ENCODE measurements around the gene COX4I2.

The COX4I2 gene

DNA sequence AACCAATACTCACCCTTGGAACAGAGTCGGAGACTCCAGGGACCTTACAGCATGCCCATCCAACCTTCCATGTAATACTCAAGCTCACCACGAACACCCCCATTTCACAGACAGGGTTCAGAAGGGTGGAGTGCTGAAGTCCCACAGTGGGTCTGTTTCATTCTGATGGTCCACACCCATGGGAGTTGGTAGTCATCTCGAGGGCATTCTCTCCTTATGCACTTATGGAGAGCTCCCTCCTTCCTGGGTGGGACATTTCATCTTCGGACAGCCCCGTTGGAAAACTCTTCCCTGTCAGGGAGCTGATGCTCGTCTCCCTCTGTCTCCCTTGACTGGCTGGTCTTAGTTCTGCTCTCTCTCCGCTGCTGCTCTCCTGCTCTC, 38.9 kb downstream of the COX4I2 start:
- no peaks in the 10 kb centered on the region for H3K9me3 ChIP-seq (ENCODE audit: severe bottlenecking)
- DNase-seq: no peak
- no peaks in the 10 kb centered on the region for H3K27me3 ChIP-seq (ENCODE audit: insufficient read depth, low read depth, severe bottlenecking)
- H3K36me3 ChIP-seq: peaks cover 86% of the 10 kb centered on the region
- peak overlapping the region; percentile 66 for H3K27ac ChIP-seq
- no peak overlapping the region for H3K4me3 ChIP-seq (ENCODE audit: low read depth, low read length)
- TF ChIP-seq, protein P1, sequence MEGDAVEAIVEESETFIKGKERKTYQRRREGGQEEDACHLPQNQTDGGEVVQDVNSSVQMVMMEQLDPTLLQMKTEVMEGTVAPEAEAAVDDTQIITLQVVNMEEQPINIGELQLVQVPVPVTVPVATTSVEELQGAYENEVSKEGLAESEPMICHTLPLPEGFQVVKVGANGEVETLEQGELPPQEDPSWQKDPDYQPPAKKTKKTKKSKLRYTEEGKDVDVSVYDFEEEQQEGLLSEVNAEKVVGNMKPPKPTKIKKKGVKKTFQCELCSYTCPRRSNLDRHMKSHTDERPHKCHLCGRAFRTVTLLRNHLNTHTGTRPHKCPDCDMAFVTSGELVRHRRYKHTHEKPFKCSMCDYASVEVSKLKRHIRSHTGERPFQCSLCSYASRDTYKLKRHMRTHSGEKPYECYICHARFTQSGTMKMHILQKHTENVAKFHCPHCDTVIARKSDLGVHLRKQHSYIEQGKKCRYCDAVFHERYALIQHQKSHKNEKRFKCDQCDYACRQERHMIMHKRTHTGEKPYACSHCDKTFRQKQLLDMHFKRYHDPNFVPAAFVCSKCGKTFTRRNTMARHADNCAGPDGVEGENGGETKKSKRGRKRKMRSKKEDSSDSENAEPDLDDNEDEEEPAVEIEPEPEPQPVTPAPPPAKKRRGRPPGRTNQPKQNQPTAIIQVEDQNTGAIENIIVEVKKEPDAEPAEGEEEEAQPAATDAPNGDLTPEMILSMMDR (IDR thresholded peaks at IDR 0.05; ENCODE audit: low read depth, low read length): no peak

DNA sequence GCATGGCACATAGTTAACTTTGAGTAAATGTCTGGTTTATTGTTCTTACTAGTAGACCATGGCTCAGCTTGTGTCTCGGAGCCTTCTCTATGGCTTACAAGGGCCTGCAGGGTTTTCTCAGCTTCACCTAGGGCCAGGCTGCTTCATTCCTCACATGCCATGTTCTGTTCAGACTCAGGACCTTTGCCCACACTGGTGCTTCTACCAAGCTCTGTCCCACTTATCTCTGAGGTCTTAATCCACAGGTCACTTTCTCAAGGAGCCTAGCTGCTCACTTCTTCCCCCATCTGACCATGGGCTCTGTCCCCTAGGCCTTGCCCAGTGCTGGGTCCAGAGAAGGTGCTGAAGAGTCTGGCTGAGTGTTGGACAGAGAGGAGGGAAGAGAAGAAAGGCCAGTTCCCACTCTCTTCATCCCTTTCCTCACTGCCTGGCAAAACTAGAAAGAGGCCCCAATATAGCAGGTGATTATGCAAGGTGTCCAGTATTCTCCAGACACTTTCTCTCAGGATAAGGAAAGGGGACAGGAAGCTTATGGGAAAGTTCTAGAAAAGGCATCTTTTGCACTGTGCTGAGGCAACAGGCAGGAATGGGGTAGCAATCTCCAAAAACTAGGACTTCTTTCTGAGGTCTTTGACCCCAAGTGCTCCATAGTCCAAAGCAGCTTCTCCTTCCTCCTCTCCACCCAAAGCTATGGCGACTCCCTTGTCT, 40.0 kb downstream of the COX4I2 start:
- peaks cover 90% of the 10 kb centered on the region for H3K36me3 ChIP-seq
- H3K27me3 ChIP-seq (ENCODE audit: insufficient read depth, low read depth, severe bottlenecking): no peaks in the 10 kb centered on the region
- TF ChIP-seq, protein P1 (IDR thresholded peaks at IDR 0.05; ENCODE audit: low read depth, low read length): no peak
- DNase-seq: no peak
- peak overlapping the region; percentile 66 for H3K27ac ChIP-seq
- no peak overlapping the region for H3K4me3 ChIP-seq (ENCODE audit: low read depth, low read length)
- H3K9me3 ChIP-seq (ENCODE audit: severe bottlenecking): no peaks in the 10 kb centered on the region

DNA sequence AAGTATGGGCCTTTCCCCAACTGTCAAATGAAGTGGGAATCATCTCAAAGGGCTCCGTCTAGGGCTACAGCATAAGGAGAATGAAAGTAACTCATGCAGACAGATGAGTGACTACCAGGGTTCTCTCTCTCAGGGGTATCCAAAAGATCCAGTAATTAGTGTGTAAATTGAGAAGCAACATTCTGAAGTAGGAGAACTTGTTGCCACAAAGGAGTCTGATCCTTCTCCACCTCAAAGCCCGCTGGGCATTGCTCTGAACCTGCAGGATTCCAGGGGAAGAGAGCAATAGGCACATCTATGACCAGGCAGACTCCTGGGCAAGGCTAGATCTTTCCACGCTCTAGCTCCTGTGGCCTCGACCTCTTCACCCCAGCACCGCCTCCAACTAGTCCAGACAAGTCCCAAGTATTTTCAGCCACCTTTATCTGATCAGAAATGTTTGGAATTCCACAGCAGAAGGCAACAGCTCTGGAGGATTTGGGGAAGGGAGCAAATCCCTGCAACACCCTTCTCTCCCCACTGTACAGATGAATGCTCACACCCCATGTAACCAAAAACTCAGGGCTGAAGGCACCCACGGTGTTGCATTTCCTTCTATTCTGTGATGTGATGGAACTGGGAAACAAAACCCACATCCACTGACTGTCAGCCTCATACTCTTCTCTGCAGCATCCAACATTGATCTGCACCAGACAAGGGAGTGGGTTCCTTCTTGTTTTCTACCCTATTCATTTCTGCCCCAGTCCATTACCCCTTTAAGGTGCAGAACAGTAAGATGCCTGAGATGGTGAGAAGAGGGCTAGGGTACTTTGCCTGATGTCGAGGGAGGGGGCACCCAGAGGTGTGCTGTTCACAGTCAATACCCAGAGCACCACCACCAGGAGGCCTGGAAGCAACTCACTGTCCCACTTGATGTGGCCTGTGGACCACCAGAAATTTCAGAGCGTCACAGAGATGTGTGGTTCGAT, 41.0 kb downstream of the COX4I2 start:
- Histone ChIP-seq H3K36me3 (peaks cover 89% of the 10 kb centered on the region), H3K27me3 (ENCODE audit: insufficient read depth, low read depth, severe bottlenecking) (no peaks in the 10 kb centered on the region), H3K9me3 (ENCODE audit: severe bottlenecking) (no peaks in the 10 kb centered on the region), H3K27ac (peak overlapping the region; percentile 66), H3K4me3 (ENCODE audit: low read depth, low read length) (no peak overlapping the region)
- TF ChIP-seq, protein P1 (IDR thresholded peaks at IDR 0.05; ENCODE audit: low read depth, low read length): no peak
- peak; percentile 28 for DNase-seq

DNA sequence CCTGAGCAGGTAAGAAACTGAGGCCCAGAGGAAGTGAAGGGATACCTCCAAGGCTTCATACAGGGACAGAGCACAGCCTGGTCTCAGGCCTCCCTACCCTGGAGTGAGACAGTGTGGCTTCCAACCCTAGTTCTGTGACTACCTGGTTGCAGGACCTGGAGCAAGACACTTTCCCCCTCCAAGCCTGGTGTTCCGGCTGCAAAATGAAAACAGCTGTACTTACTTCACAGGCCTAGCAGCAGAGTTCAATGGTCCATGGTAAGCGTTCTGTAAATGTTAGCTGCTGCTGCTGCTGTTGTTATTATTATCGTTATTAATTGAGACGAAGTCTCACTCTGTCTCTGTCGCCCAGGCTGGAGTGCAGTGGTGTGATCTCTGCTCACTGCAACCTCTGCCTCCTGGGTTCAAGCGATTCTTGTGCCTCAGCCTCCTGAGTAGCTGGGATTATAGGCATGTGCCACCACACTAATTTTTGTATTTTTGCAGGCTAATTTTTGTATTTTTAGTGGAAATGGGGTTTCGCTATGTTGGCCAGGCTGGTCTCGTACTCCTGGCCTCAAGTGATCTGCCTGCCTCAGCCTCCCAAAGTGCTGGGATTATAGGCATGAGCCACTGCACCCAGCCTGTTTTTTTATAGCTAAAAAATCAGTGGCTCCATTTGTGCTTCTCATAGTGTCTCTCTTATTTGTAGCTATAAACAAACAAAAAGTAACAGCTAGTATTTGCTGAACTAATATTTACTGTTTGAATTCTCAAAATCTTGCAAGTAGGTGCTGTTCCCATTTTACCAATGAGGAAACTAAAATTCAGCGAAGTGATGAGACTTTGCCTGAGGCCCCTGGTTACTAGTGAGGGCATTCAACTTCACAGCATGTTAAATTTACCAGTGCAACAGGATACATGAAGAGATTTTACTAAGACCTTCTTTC, 41.9 kb downstream of the COX4I2 start:
- no peak for DNase-seq
- Histone ChIP-seq H3K9me3 (ENCODE audit: severe bottlenecking) (no peaks in the 10 kb centered on the region), H3K4me3 (ENCODE audit: low read depth, low read length) (no peak overlapping the region), H3K27me3 (ENCODE audit: insufficient read depth, low read depth, severe bottlenecking) (no peaks in the 10 kb centered on the region), H3K27ac (peak overlapping the region; percentile 66), H3K36me3 (peaks cover 90% of the 10 kb centered on the region)
- TF ChIP-seq, protein P1 (IDR thresholded peaks at IDR 0.05; ENCODE audit: low read depth, low read length): no peak

DNA sequence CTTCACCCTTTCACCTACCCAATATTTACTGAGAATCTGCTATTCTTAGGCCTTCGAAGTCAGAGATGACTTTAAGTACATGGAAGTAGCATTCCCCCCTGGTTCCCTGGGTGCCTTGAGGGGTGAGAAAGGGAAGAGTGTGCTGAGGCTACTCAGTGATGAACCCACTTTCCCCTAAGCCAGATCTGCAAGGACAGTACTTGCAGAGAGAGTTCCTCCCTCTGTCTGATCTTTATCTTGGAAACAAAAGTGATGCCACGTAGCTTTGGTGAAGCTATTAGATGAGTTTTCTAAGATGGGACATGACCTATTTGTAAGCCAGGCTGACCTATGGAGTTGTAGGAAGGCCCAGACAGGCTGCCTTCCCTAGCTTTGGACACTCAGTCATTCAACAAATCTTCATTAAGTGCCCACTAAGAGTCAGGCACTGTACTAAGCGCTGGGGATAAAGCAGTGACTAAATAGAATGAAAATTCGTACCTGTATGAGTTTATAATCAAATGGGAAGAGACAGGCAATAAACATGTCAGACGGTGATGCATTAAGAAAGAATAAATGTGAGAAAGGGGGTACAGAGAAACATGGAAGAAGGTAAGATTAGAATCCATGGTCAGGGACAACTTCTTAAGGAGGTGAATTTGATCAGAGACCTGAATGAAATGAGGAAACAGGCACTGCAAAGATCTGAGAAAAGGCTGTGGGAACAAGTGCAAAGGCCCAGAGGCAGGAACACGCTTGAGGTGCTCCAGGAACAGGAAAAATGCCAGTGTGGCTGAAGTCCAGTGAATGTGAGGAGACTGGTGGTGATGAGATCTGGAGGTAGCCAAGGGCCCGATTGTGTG, 42.8 kb downstream of the COX4I2 start:
- Histone ChIP-seq H3K27ac (no peak overlapping the region), H3K36me3 (peaks cover 88% of the 10 kb centered on the region), H3K9me3 (ENCODE audit: severe bottlenecking) (no peaks in the 10 kb centered on the region), H3K27me3 (ENCODE audit: insufficient read depth, low read depth, severe bottlenecking) (no peaks in the 10 kb centered on the region), H3K4me3 (ENCODE audit: low read depth, low read length) (no peak overlapping the region)
- no peak for DNase-seq
- TF ChIP-seq, protein P1 (IDR thresholded peaks at IDR 0.05; ENCODE audit: low read depth, low read length): no peak
